ENCODE results near the gene TPCN2.

TPCN2 gene

DNA sequence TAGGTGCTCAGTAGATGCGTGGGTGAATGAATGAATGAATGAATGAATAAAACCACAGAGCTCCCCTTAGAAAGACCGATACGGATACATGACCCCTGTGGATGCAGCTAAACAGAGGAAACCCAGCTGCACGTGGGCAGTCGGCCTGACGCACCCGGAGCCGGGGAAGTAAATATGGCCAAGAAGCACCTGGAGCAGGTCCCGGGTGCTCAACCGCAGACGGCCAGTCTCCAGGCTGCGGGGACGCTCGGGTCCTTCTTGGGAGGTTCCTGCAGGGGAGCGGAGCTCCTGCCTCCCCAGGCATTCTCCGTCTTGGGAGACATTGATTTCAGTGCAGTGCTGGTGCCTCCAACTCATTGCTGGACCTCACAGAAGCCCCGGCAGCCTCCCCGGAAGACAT is 11.7 kb upstream of the TPCN2 start:
- no peak for DNase-seq

DNA sequence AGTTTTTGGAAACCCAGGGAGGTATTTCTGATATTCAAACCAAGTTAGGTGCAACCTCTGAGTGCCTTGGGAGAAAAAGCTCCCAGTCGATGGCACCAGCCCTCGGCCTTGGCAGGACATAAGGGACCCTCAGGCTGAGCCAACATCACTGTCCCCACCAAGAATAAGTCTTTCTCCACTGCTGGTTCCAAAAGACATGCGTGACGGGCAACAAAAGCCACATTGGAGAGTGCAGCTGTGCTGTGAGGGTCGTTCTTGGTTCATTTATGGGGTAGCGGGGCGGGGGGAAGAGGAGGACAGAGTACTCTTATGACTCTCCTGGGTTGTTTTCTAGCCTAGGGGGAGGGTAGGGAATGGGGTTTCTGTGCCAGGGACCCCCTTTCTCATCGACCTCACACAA is 11.2 kb upstream of the TPCN2 start:
- peak in 2 of 56 donors; percentile 28 to 32 for DNase-seq

DNA sequence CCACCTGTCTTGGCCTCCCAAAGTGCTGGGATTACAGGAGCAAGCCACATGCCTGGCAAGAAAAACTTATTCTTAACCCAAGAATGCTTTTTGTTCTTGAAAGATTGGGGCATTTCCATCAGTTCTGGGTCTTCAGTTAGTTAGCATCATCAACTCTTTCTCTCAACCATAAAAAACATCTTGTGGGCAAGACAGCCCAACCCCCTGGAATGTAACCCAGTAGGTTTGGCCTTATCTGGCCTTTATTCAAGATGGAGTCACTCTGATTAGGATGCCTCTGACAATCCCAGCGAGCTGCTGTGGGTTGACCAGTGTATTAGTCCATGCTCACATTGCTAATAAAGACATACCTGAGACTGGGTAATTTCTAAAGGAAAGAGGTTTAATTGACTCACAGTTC is 9.2 kb upstream of the TPCN2 start:
- no peak for DNase-seq

- DNase-seq = no peak
Measured at GRCh38 chr11:69040051-69040450, 8.7 kb upstream of the TPCN2 start.

- DNase-seq = no peak
Measured at GRCh38 chr11:69040581-69041260, 8.0 kb upstream of the TPCN2 start.

- no peak for DNase-seq
Measured at GRCh38 chr11:69041516-69041915, 7.2 kb upstream of the TPCN2 start.

DNA sequence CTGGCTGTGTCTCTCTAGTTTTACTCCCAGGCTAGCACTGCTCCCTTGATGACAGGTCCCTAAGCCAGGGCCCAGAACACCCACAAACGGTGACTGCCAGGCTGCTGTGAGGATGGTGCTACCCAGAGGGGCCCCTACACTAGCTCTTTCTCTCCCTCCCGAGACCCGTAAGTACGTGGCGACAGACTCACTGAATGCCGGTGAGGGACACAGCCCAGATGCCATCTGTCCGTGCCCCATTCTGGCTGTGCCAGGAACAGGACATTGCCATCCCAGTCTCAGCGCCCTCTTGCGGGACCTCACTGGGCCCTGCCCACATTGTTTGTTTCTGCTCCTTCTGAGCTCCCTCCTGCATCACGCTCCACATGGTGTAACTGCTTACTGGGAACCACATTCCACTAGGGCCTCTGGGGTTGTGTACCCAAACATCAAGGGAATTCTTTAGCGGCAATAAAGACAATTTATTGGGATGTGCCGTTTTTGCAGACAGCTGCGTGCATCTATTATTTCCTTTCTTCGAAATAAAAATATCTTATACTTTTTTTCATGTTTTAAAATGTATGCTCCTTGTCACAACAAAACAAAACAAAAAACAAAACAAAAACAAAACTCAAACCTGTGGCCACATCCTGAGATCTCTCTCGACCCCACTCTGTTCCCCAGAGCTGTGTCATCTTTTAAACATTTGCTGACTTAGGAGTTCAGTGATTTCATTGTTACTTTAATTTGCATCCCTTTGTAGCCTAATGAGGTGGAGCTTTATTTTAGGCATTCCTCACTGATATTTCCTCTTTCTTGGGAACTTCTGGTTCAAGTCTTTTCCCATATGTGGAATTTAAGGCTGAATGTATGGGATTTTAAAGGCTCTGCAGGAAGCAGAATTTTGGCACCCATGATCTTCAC is 4.4 kb upstream of the TPCN2 start:
- DNase-seq = peak in 45 of 56 donors; percentile 14 to 81 (median 54)

DNA sequence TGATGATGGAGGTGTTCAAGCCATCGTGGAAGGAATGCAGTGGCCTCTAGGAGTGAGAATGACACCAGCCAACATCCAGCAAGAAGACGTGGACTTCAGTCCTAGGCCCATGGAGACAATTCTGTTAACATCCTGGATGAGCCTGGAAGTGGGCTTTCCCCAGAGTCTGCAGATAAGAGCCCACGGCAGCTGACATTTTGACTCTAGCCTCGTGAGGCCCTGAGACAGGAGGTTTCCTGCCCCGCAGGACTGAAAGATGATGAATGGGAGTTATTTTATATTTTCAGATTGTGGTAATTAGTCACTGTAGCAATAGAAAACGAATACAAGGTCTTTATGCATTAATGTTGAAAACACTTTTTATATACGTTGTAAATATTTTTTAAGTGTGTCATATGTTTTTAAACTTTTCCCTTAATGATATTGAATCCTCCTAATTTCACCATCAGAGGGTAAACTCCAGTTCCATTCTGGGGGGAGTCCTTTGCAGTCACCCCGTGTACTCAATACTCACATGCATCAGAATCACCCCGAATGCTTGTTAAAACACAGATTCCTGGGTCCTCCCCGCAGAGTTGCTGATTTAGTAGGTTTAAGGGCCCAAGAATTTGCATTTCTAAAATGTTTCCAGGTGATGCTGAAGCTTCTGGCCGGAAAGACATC is 570 bp upstream of the TPCN2 start:
- DNase-seq = no peak

- no peak for DNase-seq
Measured at GRCh38 chr11:69049490-69049867, 747 bp downstream of the TPCN2 start.

- peak in 26 of 56 donors; percentile 17 to 64 (median 38) for DNase-seq
Measured at GRCh38 chr11:69050592-69051380, 2.1 kb downstream of the TPCN2 start.

DNA sequence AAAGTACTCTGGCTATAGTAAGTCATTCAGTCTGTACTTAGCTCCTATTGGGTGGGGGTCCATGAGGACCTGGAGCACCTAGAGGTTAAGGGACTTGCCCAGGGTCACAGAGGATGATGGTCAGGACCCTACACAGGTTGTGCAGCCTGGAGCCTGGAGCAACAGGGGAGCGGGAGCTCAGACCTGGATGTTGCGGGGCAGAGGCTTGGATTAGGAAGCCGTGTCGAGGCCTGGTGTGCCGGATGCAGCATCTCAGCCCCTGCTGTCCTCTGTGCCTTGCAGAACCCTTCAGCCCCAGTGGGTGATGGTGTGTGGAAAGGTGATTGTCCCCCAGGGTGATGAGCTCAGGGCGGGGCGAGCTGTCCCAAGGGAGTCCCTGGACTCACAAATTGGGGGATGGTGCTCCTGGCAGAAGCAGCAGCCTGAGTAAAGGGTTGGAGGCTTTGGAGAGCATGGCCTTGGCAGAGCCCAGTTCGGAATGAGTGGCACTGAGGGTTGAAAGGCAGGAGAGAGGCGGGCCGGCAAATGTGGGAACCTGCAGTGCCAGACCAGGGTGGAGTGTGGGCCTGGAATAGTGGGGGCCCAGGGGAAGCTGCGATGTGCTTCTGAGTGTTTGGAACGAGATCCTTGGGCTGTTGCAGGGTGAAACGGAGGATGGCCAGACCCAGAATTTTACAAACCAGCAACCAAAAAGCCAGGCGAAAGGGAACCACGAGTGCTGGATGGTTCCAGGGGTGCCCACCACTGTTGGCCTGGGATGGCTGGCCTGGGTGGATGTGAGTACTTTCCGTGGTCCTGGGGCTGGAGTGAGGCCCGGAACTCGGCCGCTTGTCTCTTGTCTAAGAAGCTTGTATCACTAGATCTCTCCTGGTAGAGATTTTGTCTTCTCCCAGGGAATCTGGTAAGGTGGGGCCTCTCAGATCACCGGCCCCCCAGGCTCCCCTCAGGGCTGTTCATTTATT is 2.9 kb downstream of the TPCN2 start:
- DNase-seq = no peak

DNA sequence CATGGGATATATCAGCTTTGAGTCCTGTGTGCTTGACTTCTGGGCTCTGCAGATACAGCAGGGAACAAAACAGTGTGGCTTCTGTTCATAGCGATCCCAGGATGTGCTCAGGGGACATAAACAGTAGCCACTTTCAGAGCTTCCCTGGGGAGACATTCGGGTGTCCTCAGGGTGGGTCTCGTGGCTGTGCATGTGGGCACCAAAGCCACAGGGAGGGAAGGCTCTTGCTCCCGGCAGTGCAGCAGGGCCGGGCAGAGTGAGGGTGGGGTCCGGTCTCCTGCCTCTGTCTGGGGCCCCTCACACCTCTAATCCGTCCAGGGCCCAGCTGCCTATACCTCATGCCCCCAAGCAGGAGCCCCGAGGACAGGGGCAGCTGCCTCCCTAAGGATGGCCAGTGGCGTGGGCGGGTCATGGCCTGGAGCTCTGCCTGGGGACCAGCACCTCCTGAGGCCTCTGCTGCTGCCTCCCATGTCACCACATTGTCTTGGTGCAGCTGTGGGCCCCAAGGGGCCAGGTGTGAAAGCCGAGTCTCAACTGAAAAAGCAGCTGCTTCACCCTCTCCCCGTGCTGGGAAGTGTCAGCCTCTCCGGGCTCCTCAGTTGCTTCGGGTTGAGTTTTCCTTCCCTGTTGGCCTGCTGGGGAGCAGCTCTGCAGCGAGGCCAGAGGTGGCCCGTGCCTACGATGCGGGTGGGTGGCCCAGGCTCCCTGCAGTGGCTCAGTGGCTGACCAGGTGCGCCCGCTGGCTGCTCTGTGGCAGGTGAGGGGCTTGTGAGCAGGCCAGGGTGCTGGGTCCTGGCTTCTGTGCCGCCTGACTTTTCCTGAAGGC is 3.8 kb downstream of the TPCN2 start:
- no peak for DNase-seq

GRCh38 chr11:69053169-69053477 is 4.4 kb downstream of the TPCN2 start:
- no peak for DNase-seq

GRCh38 chr11:69053546-69054396 is 5.0 kb downstream of the TPCN2 start:
- DNase-seq = peak in 1 of 56 donors; percentile 30

DNA sequence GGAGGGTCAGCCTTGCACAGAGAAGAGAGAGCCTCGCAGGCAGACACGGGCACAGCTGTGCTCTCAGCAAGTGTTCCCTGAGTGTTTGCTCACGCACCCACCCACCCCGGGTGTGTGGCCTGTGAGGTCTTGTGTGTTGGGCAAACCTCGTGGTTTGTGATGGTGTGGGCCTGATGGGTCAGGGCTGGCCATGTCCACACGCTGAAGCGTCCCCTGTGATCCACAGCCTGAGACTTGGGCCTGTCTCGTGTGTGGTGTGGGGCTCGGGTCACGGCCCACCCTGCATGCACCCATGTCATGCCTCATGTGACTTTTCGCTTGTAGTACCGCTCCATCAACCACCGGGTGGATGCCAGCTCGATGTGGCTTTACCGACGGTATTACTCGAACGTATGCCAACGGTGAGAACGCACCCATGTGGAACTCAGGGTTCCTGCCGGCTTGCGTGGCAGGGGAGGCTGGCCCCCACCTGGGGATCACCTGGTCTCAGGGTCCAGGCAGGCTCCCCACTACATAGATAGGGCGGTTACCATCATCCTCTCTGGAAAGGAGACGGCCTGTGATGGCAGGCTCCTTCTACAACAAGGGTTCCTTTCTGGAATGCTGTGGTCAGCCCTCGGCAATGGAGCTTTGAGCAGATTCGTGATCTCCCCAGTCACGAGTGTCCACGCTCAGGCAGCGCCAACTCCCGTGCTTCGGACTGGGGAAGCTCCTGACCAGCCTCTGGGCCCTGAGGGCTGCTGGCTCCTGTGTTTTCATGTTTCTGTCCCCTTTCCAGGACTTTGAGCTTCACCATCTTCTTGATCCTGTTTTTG is 5.9 kb downstream of the TPCN2 start:
- DNase-seq = no peak

GRCh38 chr11:69055212-69055586 is 6.5 kb downstream of the TPCN2 start:
- no peak for DNase-seq

Data from amygdala (tissue), 56 donors.